ENCODE measurements around the gene SLC25A12.
"Not testable (repeated sequence)": the region's sequence is repeated elsewhere in the genome, so short reads cannot be mapped to it uniquely, and the experiment has no call there.

GRCh38 chr2:171899623-171900282 is 5.7 kb upstream of the SLC25A12 start:
- not testable (repeated sequence) for TF ChIP-seq POLR2AphosphoS5 (IDR thresholded peaks at IDR 0.05; ENCODE audit: borderline replicate concordance, low read depth, low read length); EZH2 (IDR thresholded peaks at IDR 0.05)

All from SK-N-MC (cell line).